Large intestine (tissue), 12 donors: ENCODE measurements around the gene CLDND2. TPM values are rescaled to one million over a fixed set of nuclear protein-coding genes. Genes with fewer than 3 reads are reported as not detected.
"Not testable (repeated sequence)": the region's sequence is repeated elsewhere in the genome, so short reads cannot be mapped to it uniquely, and the experiment has no call there.

ENCODE experiments used
- DNase-seq, 2 donors: peaks; one replicate each; pipeline versions ENCODE4 v3.0.0 to v3.0.0-alpha.2; 2013
- H3K27ac ChIP-seq: one replicate; pipeline ENCODE4 v1.5.1; 2013; ENCODE audit warnings: low read length
- H3K27me3 ChIP-seq: 2 replicates; pipeline ENCODE4 v1.6.1; 2013; ENCODE audit warnings: low read length; ENCODE audit not compliant: control insufficient read depth, insufficient read depth
- H3K36me3 ChIP-seq: 2 replicates; pipeline ENCODE4 v1.6.1; 2013; ENCODE audit warnings: low read length; ENCODE audit not compliant: control insufficient read depth, insufficient read depth
- H3K4me1 ChIP-seq: one replicate; pipeline ENCODE4 v1.6.1; 2013; ENCODE audit warnings: low read length; ENCODE audit not compliant: control insufficient read depth, insufficient read depth
- H3K4me3 ChIP-seq: one replicate; pipeline ENCODE4 v1.5.1; 2013; ENCODE audit warnings: low read length
- H3K9me3 ChIP-seq: one replicate; pipeline ENCODE4 v1.6.1; 2013; ENCODE audit warnings: mild to moderate bottlenecking, low read depth, low read length, moderate library complexity; ENCODE audit not compliant: control insufficient read depth
- WGBS: methylation state at CpG from one replicate; pipeline ENCODE4 v1.1.5; 2013; ENCODE audit warnings: low lambda C conversion rate; ENCODE audit not compliant: insufficient coverage; 5-methylcytosine and 5-hydroxymethylcytosine counted together
- long read RNA-seq, 11 donors: transcript quantifications; one replicate each; lab custom pipeline, GENCODE V29; 2026
- polyA plus RNA-seq: library from polyadenylated mRNA; unstranded; fragments of 120-200 nt; gene quantifications from one replicate; pipeline ENCODE4 v1.2.1, GENCODE V29; 2013

CLDND2 gene
- 2.7 TPM for polyA plus RNA-seq
- long read RNA-seq, donor 1, result 0 reads
- long read RNA-seq, donor 2, result 0 reads
- long read RNA-seq, donor 3, result 0 reads
- long read RNA-seq, donor 4, result 0 reads
- long read RNA-seq, donor 5, result 0 reads
- long read RNA-seq, donor 6, result 0 reads
- long read RNA-seq, donor 7, result 0 reads
- long read RNA-seq, donor 8, result 0 reads
- long read RNA-seq, donor 9, result 0 reads
- long read RNA-seq, donor 10, result 0 reads
- long read RNA-seq, donor 11, result 0 reads

GRCh38 chr19:51368366-51369282 is at the start of gene CLDND2:
Gene CLDND2 (minus strand): TSS chr19:51369003. CDS start chr19:51368577, 426 bp downstream.
- peak within 1 kb of the TSS; percentile 78 for H3K27ac ChIP-seq
- no peaks in the 10 kb centered on the region for H3K36me3 ChIP-seq
- H3K9me3 ChIP-seq, result no peaks in the 10 kb centered on the region
- H3K27me3 ChIP-seq, result no peaks in the 10 kb centered on the region
- DNase-seq, result peak in 1 of 2 donors; percentile 21
- peak within 1 kb of the TSS; percentile 62 for H3K4me3 ChIP-seq
- peaks cover 17% of the 10 kb centered on the region for H3K4me1 ChIP-seq
- WGBS, result no CpG with 5 or more reads among the region's 23 CpGs

- 100% methylated on average over 1 of the region's 3 CpGs for WGBS
- no peaks in the 10 kb centered on the region for H3K4me1 ChIP-seq
- no peak for DNase-seq
- H3K4me3 ChIP-seq, result no peak overlapping the region
- H3K27ac ChIP-seq, result no peak overlapping the region
- H3K36me3 ChIP-seq, result no peaks in the 10 kb centered on the region
- H3K27me3 ChIP-seq, result no peaks in the 10 kb centered on the region
- no peaks in the 10 kb centered on the region for H3K9me3 ChIP-seq
Measured at GRCh38 chr19:51417810-51418157, 49.0 kb upstream of the CLDND2 start.

GRCh38 chr19:51417107-51417809 is 48.5 kb upstream of the CLDND2 start, which contains the start of gene SIGLEC10:
Gene SIGLEC10 (minus strand): TSS chr19:51417642. CDS start chr19:51417581, 61 bp downstream.
- Histone ChIP-seq H3K9me3 (no peaks in the 10 kb centered on the region), H3K27me3 (no peaks in the 10 kb centered on the region), H3K4me1 (no peaks in the 10 kb centered on the region), H3K27ac (no peak within 1 kb of the TSS), H3K4me3 (no peak within 1 kb of the TSS), H3K36me3 (no peaks in the 10 kb centered on the region)
- no peak for DNase-seq
- no CpG with 5 or more reads among the region's 21 CpGs for WGBS

- H3K4me3 ChIP-seq, result not testable (repeated sequence)
Measured at GRCh38 chr19:51416422-51416821, 47.6 kb upstream of the CLDND2 start.

GRCh38 chr19:51415187-51415586 is 46.4 kb upstream of the CLDND2 start:
- H3K4me1 ChIP-seq, result no peaks in the 10 kb centered on the region

More at GRCh38 chr19:51416422-51416821, 47.6 kb upstream of the CLDND2 start:
- not testable (repeated sequence) for H3K4me1 ChIP-seq, H3K27ac ChIP-seq, H3K36me3 ChIP-seq, DNase-seq, H3K27me3 ChIP-seq, H3K9me3 ChIP-seq
- no CpG with 5 or more reads among the region's 15 CpGs for WGBS

GRCh38 chr19:51410950-51411748 is 42.3 kb upstream of the CLDND2 start:
- Histone ChIP-seq H3K4me3 (no peak overlapping the region), H3K36me3 (no peaks in the 10 kb centered on the region), H3K4me1 (no peaks in the 10 kb centered on the region), H3K9me3 (no peaks in the 10 kb centered on the region), H3K27me3 (no peaks in the 10 kb centered on the region), H3K27ac (no peak overlapping the region)
- no CpG with 5 or more reads among the region's 15 CpGs for WGBS
- no peak for DNase-seq

More at GRCh38 chr19:51415187-51415586, 46.4 kb upstream of the CLDND2 start:
- Histone ChIP-seq H3K27me3 (no peaks in the 10 kb centered on the region), H3K36me3 (no peaks in the 10 kb centered on the region), H3K4me3 (no peak overlapping the region), H3K27ac (no peak overlapping the region), H3K9me3 (no peaks in the 10 kb centered on the region)
- no CpG with 5 or more reads among the region's 12 CpGs for WGBS
- no peak for DNase-seq

GRCh38 chr19:51407511-51408131 is 38.8 kb upstream of the CLDND2 start:
- Histone ChIP-seq H3K4me1 (no peaks in the 10 kb centered on the region), H3K27ac (no peak overlapping the region), H3K9me3 (peaks cover 7% of the 10 kb centered on the region), H3K4me3 (no peak overlapping the region), H3K27me3 (no peaks in the 10 kb centered on the region), H3K36me3 (peaks cover 3% of the 10 kb centered on the region)
- WGBS, result no CpG with 5 or more reads among the region's 6 CpGs
- DNase-seq, result peak in 1 of 2 donors; percentile 36

- Histone ChIP-seq H3K4me3 (no peak overlapping the region), H3K9me3 (peaks cover 18% of the 10 kb centered on the region), H3K36me3 (peaks cover 3% of the 10 kb centered on the region), H3K27me3 (no peaks in the 10 kb centered on the region), H3K4me1 (no peaks in the 10 kb centered on the region), H3K27ac (no peak overlapping the region)
- WGBS, result 100% methylated on average over 1 of the region's 9 CpGs
- no peak for DNase-seq
Measured at GRCh38 chr19:51402117-51402516, 33.3 kb upstream of the CLDND2 start.

GRCh38 chr19:51399936-51400335 is 31.1 kb upstream of the CLDND2 start:
- H3K9me3 ChIP-seq, result peaks cover 18% of the 10 kb centered on the region
- no CpG with 5 or more reads among the region's 7 CpGs for WGBS
- not testable (repeated sequence) for H3K36me3 ChIP-seq, H3K4me1 ChIP-seq, DNase-seq, H3K27ac ChIP-seq, H3K27me3 ChIP-seq, H3K4me3 ChIP-seq
